ENCODE results near the gene OR52A1.

Gene OR52A1

GRCh38 chr11:5131584-5132335 lies 22.8 kb downstream of the OR52A1 start:
- no peak for DNase-seq

GRCh38 chr11:5129457-5129877 lies 25.1 kb downstream of the OR52A1 start:
- no peak for DNase-seq

- DNase-seq, result no peak
These were observed 29.5 kb downstream of the OR52A1 start for GRCh38 chr11:5124891-5125620.

GRCh38 chr11:5123802-5124521 lies 30.6 kb downstream of the OR52A1 start:
- peak in 5 of 6 experiments; percentile 0 to 26 (median 14) for DNase-seq

- no peak for DNase-seq
These were observed 35.7 kb downstream of the OR52A1 start for GRCh38 chr11:5118893-5119292.

- DNase-seq, result no peak
These were observed 37.0 kb downstream of the OR52A1 start for GRCh38 chr11:5117588-5117987.

GRCh38 chr11:5115339-5115738 lies 39.2 kb downstream of the OR52A1 start:
- no peak for DNase-seq

- DNase-seq, result no peak
These were observed 47.3 kb downstream of the OR52A1 start for GRCh38 chr11:5107285-5107684.

GRCh38 chr11:5103066-5103465 lies 51.5 kb downstream of the OR52A1 start:
- DNase-seq, result no peak

- DNase-seq, result no peak
These were observed 52.3 kb downstream of the OR52A1 start for GRCh38 chr11:5102246-5102645.

GRCh38 chr11:5096011-5096410 lies 58.5 kb downstream of the OR52A1 start:
- DNase-seq, result no peak
